Neural crest cell (in vitro differentiated cells): ENCODE results near the gene ERBIN. TPM values are rescaled to one million over a fixed set of nuclear protein-coding genes. Genes with fewer than 3 reads are reported as not detected.
A peak's percentile ranks its signal among the peaks of the same experiment; 100 is the strongest.
"Not testable (repeated sequence)": the region's sequence is repeated elsewhere in the genome, so short reads cannot be mapped to it uniquely, and the experiment has no call there.

Source experiments
- DNase-seq: peaks from one replicate; pipeline ENCODE4 v3.0.0; 2021; ENCODE audit warnings: low read depth, mixed read lengths, low spot score
- H3K27ac Mint-ChIP-seq: one replicate; pipeline ENCODE4 v1.8.0; 2021; ENCODE audit warnings: mild to moderate bottlenecking, mixed read lengths; ENCODE audit not compliant: unreplicated experiment
- H3K27me3 Mint-ChIP-seq: 2 replicates; pipeline ENCODE4 v1.8.0; 2021; ENCODE audit warnings: low read depth, mild to moderate bottlenecking, mixed read lengths
- H3K36me3 Mint-ChIP-seq: 2 replicates; pipeline ENCODE4 v1.8.0; 2021; ENCODE audit warnings: low read depth, mild to moderate bottlenecking, mixed read lengths
- H3K4me1 Mint-ChIP-seq: 2 replicates; pipeline ENCODE4 v1.8.0; 2021; ENCODE audit warnings: mixed read lengths
- H3K4me3 Mint-ChIP-seq: one replicate; pipeline ENCODE4 v1.8.0; 2021; ENCODE audit warnings: mild to moderate bottlenecking, mixed read lengths
- H3K9me3 Mint-ChIP-seq: 2 replicates; pipeline ENCODE4 v1.8.0; 2021; ENCODE audit warnings: mixed read lengths
- total RNA-seq: library from RNA; stranded (reverse); gene quantifications from 2 replicates; pipeline ENCODE4 v1.2.1, GENCODE V29; 2021
- TF ChIP-seq, protein P1 (sequence below): fragments of 200-600 bp; sonication (generic); conservative IDR thresholded peaks from 2 replicates; pipeline ENCODE4 v1.5.0; 2021; ENCODE audit warnings: antibody characterized with exemption, mild to moderate bottlenecking

Gene ERBIN
- total RNA-seq, 1 donor from 2014 or later = 52.2 TPM

- Mint-ChIP-seq H3K4me3 (no peak overlapping the region), H3K27me3 (no peaks in the 10 kb centered on the region), H3K27ac (no peak overlapping the region), H3K36me3 (peaks cover 52% of the 10 kb centered on the region), H3K9me3 (peaks cover 15% of the 10 kb centered on the region), H3K4me1 (no peaks in the 10 kb centered on the region)
- TF ChIP-seq, protein P1, sequence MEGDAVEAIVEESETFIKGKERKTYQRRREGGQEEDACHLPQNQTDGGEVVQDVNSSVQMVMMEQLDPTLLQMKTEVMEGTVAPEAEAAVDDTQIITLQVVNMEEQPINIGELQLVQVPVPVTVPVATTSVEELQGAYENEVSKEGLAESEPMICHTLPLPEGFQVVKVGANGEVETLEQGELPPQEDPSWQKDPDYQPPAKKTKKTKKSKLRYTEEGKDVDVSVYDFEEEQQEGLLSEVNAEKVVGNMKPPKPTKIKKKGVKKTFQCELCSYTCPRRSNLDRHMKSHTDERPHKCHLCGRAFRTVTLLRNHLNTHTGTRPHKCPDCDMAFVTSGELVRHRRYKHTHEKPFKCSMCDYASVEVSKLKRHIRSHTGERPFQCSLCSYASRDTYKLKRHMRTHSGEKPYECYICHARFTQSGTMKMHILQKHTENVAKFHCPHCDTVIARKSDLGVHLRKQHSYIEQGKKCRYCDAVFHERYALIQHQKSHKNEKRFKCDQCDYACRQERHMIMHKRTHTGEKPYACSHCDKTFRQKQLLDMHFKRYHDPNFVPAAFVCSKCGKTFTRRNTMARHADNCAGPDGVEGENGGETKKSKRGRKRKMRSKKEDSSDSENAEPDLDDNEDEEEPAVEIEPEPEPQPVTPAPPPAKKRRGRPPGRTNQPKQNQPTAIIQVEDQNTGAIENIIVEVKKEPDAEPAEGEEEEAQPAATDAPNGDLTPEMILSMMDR = no peak
- DNase-seq = no peak
Observed at GRCh38 chr5:66057239-66057638, 130.9 kb downstream of the ERBIN start.

GRCh38 chr5:66061320-66061719 is 134.9 kb downstream of the ERBIN start:
- H3K4me3 Mint-ChIP-seq = not testable (repeated sequence)
- H3K36me3 Mint-ChIP-seq = peaks cover 53% of the 10 kb centered on the region

DNA sequence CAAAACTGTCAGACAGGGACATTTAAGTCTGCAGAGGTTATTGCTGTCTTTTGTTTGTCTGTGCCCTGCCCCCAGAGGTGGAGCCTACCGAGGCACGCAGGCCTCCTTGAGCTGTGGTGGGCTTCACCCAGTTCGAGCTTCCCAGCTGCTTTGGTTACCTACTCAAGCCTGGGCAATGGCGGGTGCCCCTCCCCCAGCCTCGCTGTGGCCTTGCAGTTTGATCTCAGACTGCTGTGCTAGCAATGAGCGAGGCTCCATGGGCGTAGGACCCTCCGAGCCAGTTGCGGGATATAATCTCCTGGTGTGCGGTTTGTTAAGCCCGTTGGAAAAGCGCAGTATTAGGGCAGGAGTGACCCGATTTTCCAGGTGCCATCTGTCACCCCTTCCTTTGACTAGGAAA is 136.7 kb downstream of the ERBIN start:
- H3K27ac Mint-ChIP-seq, DNase-seq, H3K4me3 Mint-ChIP-seq, H3K27me3 Mint-ChIP-seq, H3K4me1 Mint-ChIP-seq: not testable (repeated sequence)
- peaks cover 42% of the 10 kb centered on the region for H3K36me3 Mint-ChIP-seq
- peaks cover 15% of the 10 kb centered on the region for H3K9me3 Mint-ChIP-seq

More at GRCh38 chr5:66061320-66061719, 134.9 kb downstream of the ERBIN start:
- H3K27ac Mint-ChIP-seq, DNase-seq, H3K4me1 Mint-ChIP-seq, H3K27me3 Mint-ChIP-seq: not testable (repeated sequence)
- peaks cover 15% of the 10 kb centered on the region for H3K9me3 Mint-ChIP-seq

- TF ChIP-seq, protein P1 = no peak
- no peak for DNase-seq
- Mint-ChIP-seq H3K36me3 (peaks cover 27% of the 10 kb centered on the region), H3K27ac (no peak overlapping the region), H3K9me3 (peaks cover 4% of the 10 kb centered on the region), H3K27me3 (no peaks in the 10 kb centered on the region), H3K4me1 (no peaks in the 10 kb centered on the region), H3K4me3 (no peak overlapping the region)
Observed at GRCh38 chr5:66066826-66067225, 140.5 kb downstream of the ERBIN start.

- Mint-ChIP-seq H3K36me3 (peaks cover 8% of the 10 kb centered on the region), H3K4me3 (no peak overlapping the region), H3K4me1 (peaks cover 5% of the 10 kb centered on the region), H3K27ac (no peak overlapping the region), H3K27me3 (no peaks in the 10 kb centered on the region), H3K9me3 (no peaks in the 10 kb centered on the region)
- TF ChIP-seq, protein P1 = no peak
- DNase-seq = no peak
Observed at GRCh38 chr5:66072031-66072430, 145.7 kb downstream of the ERBIN start.

- Mint-ChIP-seq H3K4me1 (peaks cover 5% of the 10 kb centered on the region), H3K4me3 (peak overlapping the region; percentile 17), H3K9me3 (no peaks in the 10 kb centered on the region), H3K27me3 (no peaks in the 10 kb centered on the region), H3K36me3 (peaks cover 12% of the 10 kb centered on the region), H3K27ac (no peak overlapping the region)
- TF ChIP-seq, protein P1 = no peak
- DNase-seq = no peak
Observed at GRCh38 chr5:66074901-66075300, 148.5 kb downstream of the ERBIN start.

DNA sequence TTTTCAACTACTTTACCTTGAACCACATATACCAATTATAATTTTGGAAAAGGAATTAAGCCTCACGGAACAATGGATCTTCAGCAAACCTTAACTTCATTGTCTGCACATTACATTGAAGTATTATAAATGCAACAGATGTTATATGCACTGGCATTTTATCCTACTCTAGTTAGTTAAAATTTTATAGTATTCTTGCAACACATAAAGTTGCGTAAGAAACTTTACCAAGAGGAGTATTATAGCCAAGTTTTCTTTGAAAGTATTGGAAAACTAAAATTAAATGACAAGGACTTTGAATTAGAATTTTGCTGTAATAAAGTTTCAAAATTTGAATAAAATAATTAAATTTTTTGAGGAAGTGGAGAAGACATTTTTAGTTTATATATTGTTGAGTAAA is 154.3 kb downstream of the ERBIN start:
- Mint-ChIP-seq H3K9me3 (no peaks in the 10 kb centered on the region), H3K36me3 (peaks cover 20% of the 10 kb centered on the region), H3K4me1 (no peaks in the 10 kb centered on the region), H3K27me3 (no peaks in the 10 kb centered on the region), H3K27ac (no peak overlapping the region), H3K4me3 (no peak overlapping the region)
- TF ChIP-seq, protein P1 = no peak
- no peak for DNase-seq
